ENCODE measurements around the gene ANKRD6. TPM values are rescaled to one million over a fixed set of nuclear protein-coding genes. Genes with fewer than 3 reads are reported as not detected.
A peak's percentile ranks its signal among the peaks of the same experiment; 100 is the strongest.
"Not testable (repeated sequence)": the region's sequence is repeated elsewhere in the genome, so short reads cannot be mapped to it uniquely, and the experiment has no call there.

Gene ANKRD6
- 1 to 10 TPM; 2.3 to 2.7 (median 2.7) TPM for total RNA-seq

GRCh38 chr6:89432875-89433251, at the start of gene ANKRD6:
TSS of gene ANKRD6 (plus strand) at chr6:89433152. CDS start at chr6:89566977, 133,825 bp downstream.
- peak; percentile 96 to 99 for ATAC-seq
- Mint-ChIP-seq H3K9me3 (no peaks in the 10 kb centered on the region), H3K36me3 (ENCODE audit: insufficient read depth) (no peaks in the 10 kb centered on the region), H3K27me3 (ENCODE audit: low read depth) (peaks cover 6% of the 10 kb centered on the region), H3K4me1 (ENCODE audit: low read depth) (peaks cover 23% of the 10 kb centered on the region), H3K4me3 (peak within 1 kb of the TSS; percentile 85)
- DNase-seq = peak; percentile 85

DNA sequence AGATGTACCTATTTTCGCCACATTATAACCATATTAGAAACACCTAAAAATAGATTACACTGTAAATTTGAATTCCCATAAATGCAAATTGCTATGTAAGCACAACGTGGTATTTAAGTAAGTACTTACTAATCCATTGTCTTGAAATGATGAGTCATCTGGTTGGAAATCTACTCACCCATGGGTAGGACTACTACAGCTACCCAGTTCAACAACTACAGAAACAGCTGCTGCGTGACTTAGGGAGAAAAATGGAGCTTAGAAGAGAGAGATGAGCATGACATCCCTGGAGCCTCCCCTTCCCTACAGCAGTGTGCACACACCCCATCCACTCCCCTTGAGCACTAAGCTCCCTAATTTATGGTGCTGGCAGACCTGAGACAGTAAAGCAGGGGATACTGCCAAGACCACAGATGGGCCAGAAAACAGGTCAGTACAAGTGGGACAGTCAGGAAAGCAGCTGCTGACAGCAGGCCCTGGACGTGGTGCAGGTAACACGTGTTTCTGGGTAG, 47.7 kb upstream of the ANKRD6 start:
- Mint-ChIP-seq H3K27me3 (ENCODE audit: low read depth) (peaks cover 3% of the 10 kb centered on the region), H3K36me3 (ENCODE audit: insufficient read depth) (peaks cover 6% of the 10 kb centered on the region), H3K4me1 (ENCODE audit: low read depth) (peaks cover 5% of the 10 kb centered on the region), H3K4me3 (no peak overlapping the region), H3K9me3 (no peaks in the 10 kb centered on the region)
- ATAC-seq (peak in 1 of 2 donors; percentile 48), DNase-seq (no peak)

DNA sequence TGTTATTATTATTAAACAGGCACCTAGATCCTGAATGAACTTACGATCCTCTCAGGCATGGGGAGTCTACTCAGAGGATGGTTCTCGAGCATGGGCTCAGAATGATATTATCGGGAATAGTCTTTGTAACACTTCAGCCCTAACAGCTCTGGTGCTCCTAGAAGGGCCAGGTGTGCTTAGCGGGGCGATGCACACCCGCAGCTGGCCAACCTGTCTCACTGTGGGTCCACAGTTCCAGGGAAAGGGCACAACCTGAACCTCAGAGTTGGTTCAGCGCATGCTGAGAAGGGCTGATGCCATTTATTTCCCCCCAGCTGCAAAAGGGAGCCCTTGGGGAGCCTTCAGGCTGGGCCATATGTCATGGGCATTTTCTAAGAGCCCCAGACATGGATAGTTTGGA, 47.1 kb upstream of the ANKRD6 start:
- H3K4me1 Mint-ChIP-seq (ENCODE audit: low read depth) = peaks cover 5% of the 10 kb centered on the region
- H3K9me3 Mint-ChIP-seq = no peaks in the 10 kb centered on the region
- H3K36me3 Mint-ChIP-seq (ENCODE audit: insufficient read depth) = peaks cover 6% of the 10 kb centered on the region
- no peak overlapping the region for H3K4me3 Mint-ChIP-seq
- ATAC-seq (no peak), DNase-seq (no peak)
- H3K27me3 Mint-ChIP-seq (ENCODE audit: low read depth) = peaks cover 4% of the 10 kb centered on the region

- no peak overlapping the region for H3K4me3 Mint-ChIP-seq
- H3K9me3 Mint-ChIP-seq = no peaks in the 10 kb centered on the region
- H3K36me3 Mint-ChIP-seq (ENCODE audit: insufficient read depth) = peaks cover 6% of the 10 kb centered on the region
- no peak for ATAC-seq
- peaks cover 5% of the 10 kb centered on the region for H3K4me1 Mint-ChIP-seq (ENCODE audit: low read depth)
- H3K27me3 Mint-ChIP-seq (ENCODE audit: low read depth) = peaks cover 3% of the 10 kb centered on the region
- DNase-seq = no peak
Observed at GRCh38 chr6:89386917-89387491, 45.9 kb upstream of the ANKRD6 start.

DNA sequence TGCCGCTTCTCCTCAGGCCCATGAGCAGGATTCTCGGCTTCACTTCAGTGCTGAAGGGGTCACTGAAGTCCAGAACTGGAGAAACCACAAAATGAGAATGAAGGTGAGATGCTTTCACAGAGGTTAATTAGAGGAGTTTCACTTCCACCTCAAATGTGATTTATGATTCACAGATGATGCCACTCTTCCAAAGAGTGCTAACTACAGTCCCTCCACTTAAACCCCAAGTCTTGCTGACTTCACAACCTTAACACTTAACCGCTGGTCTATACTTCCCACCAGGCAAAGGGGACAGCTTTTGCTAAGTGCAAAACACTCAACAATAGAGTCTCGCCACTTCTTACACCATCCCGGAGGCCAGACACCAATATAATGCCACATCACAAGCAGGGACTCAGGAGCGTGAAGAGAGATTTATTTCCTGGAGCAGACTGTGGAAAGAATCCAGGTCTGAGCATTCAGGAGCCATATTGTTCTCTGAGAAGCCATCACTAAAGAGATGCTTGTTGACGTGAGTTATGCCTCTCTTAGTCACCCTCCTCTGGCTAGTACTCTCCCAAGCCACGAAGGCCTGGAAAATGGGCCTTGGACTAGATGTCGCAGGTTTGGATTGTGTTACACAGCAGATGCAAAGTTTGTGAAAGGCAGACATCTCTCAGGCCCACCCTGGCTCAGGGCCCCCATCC, 45.3 kb upstream of the ANKRD6 start:
- no peak for DNase-seq
- Mint-ChIP-seq H3K27me3 (ENCODE audit: low read depth) (peaks cover 3% of the 10 kb centered on the region), H3K9me3 (no peaks in the 10 kb centered on the region), H3K4me1 (ENCODE audit: low read depth) (peaks cover 5% of the 10 kb centered on the region), H3K36me3 (ENCODE audit: insufficient read depth) (peaks cover 6% of the 10 kb centered on the region), H3K4me3 (no peak overlapping the region)
- ATAC-seq = no peak

DNA sequence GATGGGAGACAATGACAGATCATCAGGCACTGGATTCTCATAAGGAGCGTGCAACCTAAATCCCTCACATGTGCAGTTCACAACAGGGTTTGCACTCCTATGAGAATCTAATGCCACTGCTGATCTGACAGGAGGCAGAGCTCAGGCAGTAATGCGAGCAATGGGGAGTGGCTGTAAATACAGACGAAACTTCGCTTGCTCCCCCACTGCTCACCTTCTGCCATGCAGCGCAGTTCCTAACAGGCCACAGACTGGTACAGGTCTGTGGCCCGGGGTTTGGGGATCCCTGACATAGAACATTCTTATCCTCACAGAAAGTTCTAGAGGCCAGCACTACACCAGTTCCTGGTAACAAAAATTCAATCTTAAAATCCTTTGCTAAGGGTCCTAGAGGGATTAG, 44.1 kb upstream of the ANKRD6 start:
- H3K36me3 Mint-ChIP-seq (ENCODE audit: insufficient read depth) = peaks cover 8% of the 10 kb centered on the region
- no peak for DNase-seq
- H3K4me1 Mint-ChIP-seq (ENCODE audit: low read depth) = peaks cover 5% of the 10 kb centered on the region
- peaks cover 3% of the 10 kb centered on the region for H3K27me3 Mint-ChIP-seq (ENCODE audit: low read depth)
- H3K9me3 Mint-ChIP-seq = peaks cover 10% of the 10 kb centered on the region
- H3K4me3 Mint-ChIP-seq = no peak overlapping the region
- no peak for ATAC-seq

DNA sequence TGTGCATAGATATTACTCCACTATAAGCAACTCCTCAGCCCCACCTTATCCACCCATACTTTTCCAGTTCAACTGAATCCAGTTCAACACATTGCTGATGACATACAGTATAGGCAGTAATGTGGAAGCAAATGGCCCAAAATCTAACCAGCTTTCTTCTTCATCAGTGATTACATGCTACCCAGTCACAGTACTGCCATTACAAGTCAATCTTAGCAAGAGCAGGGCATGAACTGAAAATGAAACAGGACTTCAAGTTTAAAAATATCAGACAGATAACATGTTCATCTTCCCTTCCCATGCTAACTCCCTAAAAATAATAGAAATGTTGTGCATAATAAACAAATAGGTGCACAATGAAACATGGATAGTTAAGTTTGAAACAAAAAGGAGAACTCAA, 40.1 kb upstream of the ANKRD6 start:
- ATAC-seq (no peak), DNase-seq (no peak)
- Mint-ChIP-seq H3K27me3 (ENCODE audit: low read depth) (peaks cover 3% of the 10 kb centered on the region), H3K9me3 (peaks cover 13% of the 10 kb centered on the region), H3K4me1 (ENCODE audit: low read depth) (no peaks in the 10 kb centered on the region), H3K4me3 (no peak overlapping the region), H3K36me3 (ENCODE audit: insufficient read depth) (peaks cover 4% of the 10 kb centered on the region)

DNA sequence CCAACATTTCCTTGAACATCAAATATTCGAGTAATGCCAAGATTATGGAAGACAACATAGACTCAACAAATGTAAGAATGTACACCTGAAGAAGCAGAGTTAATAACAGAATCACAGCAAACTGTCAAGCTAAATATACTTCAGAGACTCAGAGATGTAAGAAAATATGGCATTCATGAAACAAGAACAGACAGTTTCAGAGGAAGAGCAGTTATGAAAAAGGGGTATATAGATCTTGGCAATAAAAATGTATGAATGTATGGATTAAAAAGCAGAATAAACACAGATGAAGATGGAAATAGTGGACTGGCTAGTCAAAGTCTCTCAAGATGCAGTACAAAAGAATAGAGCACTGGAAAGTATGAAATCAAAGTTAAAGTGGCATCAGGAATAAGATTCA, 39.3 kb upstream of the ANKRD6 start:
- Mint-ChIP-seq H3K36me3 (ENCODE audit: insufficient read depth) (peaks cover 4% of the 10 kb centered on the region), H3K27me3 (ENCODE audit: low read depth) (peaks cover 3% of the 10 kb centered on the region), H3K4me1 (ENCODE audit: low read depth) (no peaks in the 10 kb centered on the region), H3K4me3 (no peak overlapping the region), H3K9me3 (peaks cover 13% of the 10 kb centered on the region)
- no peak for DNase-seq
- ATAC-seq = no peak

- H3K4me3 Mint-ChIP-seq; H3K27me3 Mint-ChIP-seq (ENCODE audit: low read depth); H3K4me1 Mint-ChIP-seq (ENCODE audit: low read depth); ATAC-seq; DNase-seq; H3K36me3 Mint-ChIP-seq (ENCODE audit: insufficient read depth): not testable (repeated sequence)
- H3K9me3 Mint-ChIP-seq = peaks cover 12% of the 10 kb centered on the region
Observed at GRCh38 chr6:89397884-89398283, 35.1 kb upstream of the ANKRD6 start.

- ATAC-seq (no peak), DNase-seq (no peak)
- Mint-ChIP-seq H3K4me1 (ENCODE audit: low read depth) (no peaks in the 10 kb centered on the region), H3K27me3 (ENCODE audit: low read depth) (no peaks in the 10 kb centered on the region), H3K4me3 (no peak overlapping the region), H3K36me3 (ENCODE audit: insufficient read depth) (no peaks in the 10 kb centered on the region), H3K9me3 (peaks cover 1% of the 10 kb centered on the region)
Observed at GRCh38 chr6:89398762-89399525, 34.0 kb upstream of the ANKRD6 start.

- Mint-ChIP-seq H3K4me3 (no peak overlapping the region), H3K27me3 (ENCODE audit: low read depth) (no peaks in the 10 kb centered on the region), H3K36me3 (ENCODE audit: insufficient read depth) (no peaks in the 10 kb centered on the region), H3K9me3 (no peaks in the 10 kb centered on the region), H3K4me1 (ENCODE audit: low read depth) (no peaks in the 10 kb centered on the region)
- ATAC-seq (no peak), DNase-seq (no peak)
Observed at GRCh38 chr6:89400050-89400449, 32.9 kb upstream of the ANKRD6 start.

- no peak for DNase-seq
- Mint-ChIP-seq H3K27me3 (ENCODE audit: low read depth) (no peaks in the 10 kb centered on the region), H3K36me3 (ENCODE audit: insufficient read depth) (no peaks in the 10 kb centered on the region), H3K4me1 (ENCODE audit: low read depth) (no peaks in the 10 kb centered on the region), H3K9me3 (no peaks in the 10 kb centered on the region), H3K4me3 (no peak overlapping the region)
- no peak for ATAC-seq
Observed at GRCh38 chr6:89400912-89401399, 32.0 kb upstream of the ANKRD6 start.

DNA sequence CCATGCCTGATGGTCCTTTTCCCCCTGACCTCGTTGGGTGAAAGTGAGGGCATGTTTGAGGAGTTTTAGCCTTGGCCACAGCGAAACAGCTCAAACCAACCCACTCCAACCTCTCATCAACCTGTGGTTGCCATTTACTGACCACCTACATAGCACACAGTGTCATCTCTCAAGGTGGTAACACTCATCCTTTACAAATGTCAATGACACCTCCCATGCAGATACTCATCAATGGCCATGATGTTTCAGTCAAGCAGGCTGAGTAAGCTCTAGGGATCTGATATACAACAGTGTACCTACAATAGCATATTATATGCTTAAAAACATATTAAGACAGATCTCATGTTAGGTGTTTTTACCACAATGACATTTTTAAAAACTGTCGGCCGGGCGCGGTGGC, 30.2 kb upstream of the ANKRD6 start:
- Mint-ChIP-seq H3K36me3 (ENCODE audit: insufficient read depth) (no peaks in the 10 kb centered on the region), H3K9me3 (no peaks in the 10 kb centered on the region), H3K27me3 (ENCODE audit: low read depth) (no peaks in the 10 kb centered on the region), H3K4me1 (ENCODE audit: low read depth) (no peaks in the 10 kb centered on the region), H3K4me3 (no peak overlapping the region)
- ATAC-seq (no peak), DNase-seq (no peak)

- H3K27me3 Mint-ChIP-seq (ENCODE audit: low read depth) = no peaks in the 10 kb centered on the region
- H3K4me1 Mint-ChIP-seq (ENCODE audit: low read depth) = no peaks in the 10 kb centered on the region
- H3K9me3 Mint-ChIP-seq = no peaks in the 10 kb centered on the region
- ATAC-seq (no peak), DNase-seq (no peak)
- H3K36me3 Mint-ChIP-seq (ENCODE audit: insufficient read depth) = no peaks in the 10 kb centered on the region
- no peak overlapping the region for H3K4me3 Mint-ChIP-seq
Observed at GRCh38 chr6:89404512-89404911, 28.4 kb upstream of the ANKRD6 start.

Data from activated T-cell treated with anti-CD3 and anti-CD28 coated beads, Interleukin-2, amount 50 U/mL, for 4 hours (primary cell).